ENCODE data around the gene FAM83C.

DNA sequence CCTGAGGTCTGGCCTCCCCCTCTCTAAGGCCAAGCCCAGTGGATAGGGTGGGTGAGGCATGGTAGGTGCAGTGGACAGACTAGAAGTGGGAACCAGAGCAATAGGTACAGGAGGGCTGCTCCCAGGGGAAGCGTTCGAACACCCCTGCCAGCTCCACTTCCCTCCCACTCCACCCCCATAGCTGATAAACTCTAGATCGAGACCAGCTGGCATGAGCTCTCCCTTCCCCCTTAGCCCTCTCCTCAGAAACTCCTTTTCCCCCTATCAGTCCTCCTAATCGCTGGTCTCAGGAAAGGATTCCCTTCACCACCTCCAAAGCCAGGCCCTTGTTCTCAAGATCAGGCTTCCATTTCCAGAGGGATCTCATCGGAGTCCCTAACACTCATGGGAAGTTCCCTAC, 6.0 kb upstream of the FAM83C start:
- TF ChIP-seq, protein P1, sequence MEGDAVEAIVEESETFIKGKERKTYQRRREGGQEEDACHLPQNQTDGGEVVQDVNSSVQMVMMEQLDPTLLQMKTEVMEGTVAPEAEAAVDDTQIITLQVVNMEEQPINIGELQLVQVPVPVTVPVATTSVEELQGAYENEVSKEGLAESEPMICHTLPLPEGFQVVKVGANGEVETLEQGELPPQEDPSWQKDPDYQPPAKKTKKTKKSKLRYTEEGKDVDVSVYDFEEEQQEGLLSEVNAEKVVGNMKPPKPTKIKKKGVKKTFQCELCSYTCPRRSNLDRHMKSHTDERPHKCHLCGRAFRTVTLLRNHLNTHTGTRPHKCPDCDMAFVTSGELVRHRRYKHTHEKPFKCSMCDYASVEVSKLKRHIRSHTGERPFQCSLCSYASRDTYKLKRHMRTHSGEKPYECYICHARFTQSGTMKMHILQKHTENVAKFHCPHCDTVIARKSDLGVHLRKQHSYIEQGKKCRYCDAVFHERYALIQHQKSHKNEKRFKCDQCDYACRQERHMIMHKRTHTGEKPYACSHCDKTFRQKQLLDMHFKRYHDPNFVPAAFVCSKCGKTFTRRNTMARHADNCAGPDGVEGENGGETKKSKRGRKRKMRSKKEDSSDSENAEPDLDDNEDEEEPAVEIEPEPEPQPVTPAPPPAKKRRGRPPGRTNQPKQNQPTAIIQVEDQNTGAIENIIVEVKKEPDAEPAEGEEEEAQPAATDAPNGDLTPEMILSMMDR (IDR thresholded peaks at IDR 0.05) = no peak
- no peak for TF ChIP-seq POLR2A (IDR thresholded peaks at IDR 0.05)
